Upper lobe of left lung (tissue), 4 donors: ENCODE results near the gene STAT4.

Experiments used
- EP300 ChIP-seq, 4 donors: sonication (generic); formaldehyde crosslinking; IDR thresholded peaks; one replicate each; pipeline ENCODE4 v1.5.1; 2017; ENCODE audit warnings: antibody characterized with exemption in 4 of 4, control low read depth in 2 of 4
- POLR2A ChIP-seq, 4 donors: fragments of 450-650 bp; IDR thresholded peaks; one replicate each; pipeline ENCODE4 v1.5.1; 2016 to 2017; ENCODE audit warnings: antibody characterized with exemption in 4 of 4, mild to moderate bottlenecking in 2 of 4
- POLR2AphosphoS5 ChIP-seq, 2 donors: sonication (generic); formaldehyde crosslinking; IDR thresholded peaks; one replicate each; pipeline ENCODE4 v1.5.1; 2017; ENCODE audit warnings: antibody characterized with exemption in 2 of 2
- TF ChIP-seq, protein P1 (sequence below), 6 experiments: fragments of 450-650 bp in 4 of 6; fragments of 200-600 bp in 2 of 6; sonication (generic) in 2 of 6; IDR thresholded peaks; one replicate each; pipeline ENCODE4 v1.5.1; 2016 to 2019; ENCODE audit warnings: antibody characterized with exemption in 6 of 6

DNA sequence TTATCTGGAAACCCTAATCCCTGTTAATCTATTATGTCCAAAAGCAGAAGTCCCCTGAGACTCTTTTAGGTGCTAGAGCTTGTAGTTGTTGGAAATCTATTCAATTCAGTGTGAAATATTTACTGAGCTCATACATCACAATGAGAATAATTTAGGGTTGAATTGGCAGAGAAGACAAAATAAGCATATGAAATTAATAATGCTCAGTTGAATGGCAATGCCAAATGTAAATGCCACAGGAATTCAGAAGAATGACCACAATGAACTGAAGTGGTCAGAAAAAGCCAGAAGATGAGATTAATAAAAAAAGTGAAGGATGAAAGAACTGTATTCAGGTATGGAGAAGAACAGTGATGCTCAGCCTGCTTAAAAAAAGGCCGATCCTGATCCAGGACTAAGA, 8.0 kb upstream of the STAT4 start:
- TF ChIP-seq EP300 (IDR thresholded peaks at IDR 0.05): no peak
- TF ChIP-seq, protein P1, sequence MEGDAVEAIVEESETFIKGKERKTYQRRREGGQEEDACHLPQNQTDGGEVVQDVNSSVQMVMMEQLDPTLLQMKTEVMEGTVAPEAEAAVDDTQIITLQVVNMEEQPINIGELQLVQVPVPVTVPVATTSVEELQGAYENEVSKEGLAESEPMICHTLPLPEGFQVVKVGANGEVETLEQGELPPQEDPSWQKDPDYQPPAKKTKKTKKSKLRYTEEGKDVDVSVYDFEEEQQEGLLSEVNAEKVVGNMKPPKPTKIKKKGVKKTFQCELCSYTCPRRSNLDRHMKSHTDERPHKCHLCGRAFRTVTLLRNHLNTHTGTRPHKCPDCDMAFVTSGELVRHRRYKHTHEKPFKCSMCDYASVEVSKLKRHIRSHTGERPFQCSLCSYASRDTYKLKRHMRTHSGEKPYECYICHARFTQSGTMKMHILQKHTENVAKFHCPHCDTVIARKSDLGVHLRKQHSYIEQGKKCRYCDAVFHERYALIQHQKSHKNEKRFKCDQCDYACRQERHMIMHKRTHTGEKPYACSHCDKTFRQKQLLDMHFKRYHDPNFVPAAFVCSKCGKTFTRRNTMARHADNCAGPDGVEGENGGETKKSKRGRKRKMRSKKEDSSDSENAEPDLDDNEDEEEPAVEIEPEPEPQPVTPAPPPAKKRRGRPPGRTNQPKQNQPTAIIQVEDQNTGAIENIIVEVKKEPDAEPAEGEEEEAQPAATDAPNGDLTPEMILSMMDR (IDR thresholded peaks at IDR 0.05): no peak
- TF ChIP-seq POLR2A (IDR thresholded peaks at IDR 0.05): no peak
- TF ChIP-seq POLR2AphosphoS5 (IDR thresholded peaks at IDR 0.05): no peak
